GM23248 (cell line): Measurements from ENCODE around the gene HSD11B1L. TPM values are rescaled to one million over a fixed set of nuclear protein-coding genes. Genes with fewer than 3 reads are reported as not detected.

Experiments used
- DNase-seq: peaks from one replicate; pipeline ENCODE4 v3.0.0-alpha.2; 2015
- H2AFZ ChIP-seq: fragments of 200-600 bp; sonication (generic); 2 replicates; pipeline ENCODE4 v1.6.1; 2016; ENCODE audit warnings: antibody characterized with exemption
- H3F3A ChIP-seq: fragments of 200-600 bp; sonication (generic); 2 replicates; pipeline ENCODE4 v1.6.1; 2016; ENCODE audit warnings: mild to moderate bottlenecking, antibody characterized with exemption, mixed run types; ENCODE audit not compliant: insufficient read depth
- H3K27ac ChIP-seq: fragments of 200-600 bp; sonication (generic); 2 replicates; pipeline ENCODE4 v1.5.1; 2016; ENCODE audit warnings: mild to moderate bottlenecking
- H3K27me3 ChIP-seq: fragments of 200-600 bp; sonication (generic); replicated peaks from 2 replicates; pipeline ENCODE4 v1.6.1; 2016; ENCODE audit warnings: mild to moderate bottlenecking; ENCODE audit not compliant: insufficient read depth
- H3K36me3 ChIP-seq: fragments of 200-600 bp; sonication (generic); 2 replicates; pipeline ENCODE4 v1.6.1; 2016; ENCODE audit warnings: low read depth, mild to moderate bottlenecking
- H3K4me1 ChIP-seq: fragments of 200-600 bp; sonication (generic); 2 replicates; pipeline ENCODE4 v1.6.1; 2016; ENCODE audit warnings: mild to moderate bottlenecking; ENCODE audit not compliant: insufficient read depth
- H3K4me2 ChIP-seq: fragments of 200-600 bp; sonication (generic); one replicate; pipeline ENCODE4 v1.6.1; 2016; ENCODE audit warnings: mild to moderate bottlenecking; ENCODE audit not compliant: unreplicated experiment
- H3K4me3 ChIP-seq: fragments of 200-600 bp; sonication (generic); 2 replicates; pipeline ENCODE4 v1.5.1; 2016; ENCODE audit warnings: mild to moderate bottlenecking
- H3K79me2 ChIP-seq: fragments of 200-600 bp; sonication (generic); 2 replicates; pipeline ENCODE4 v1.6.1; 2016; ENCODE audit warnings: mild to moderate bottlenecking; ENCODE audit not compliant: insufficient read depth
- H3K9ac ChIP-seq: fragments of 200-600 bp; sonication (generic); 2 replicates; pipeline ENCODE4 v1.6.1; 2016; ENCODE audit warnings: mild to moderate bottlenecking
- H3K9me2 ChIP-seq: fragments of 200-600 bp; sonication (generic); 2 replicates; pipeline ENCODE4 v1.6.1; 2016; ENCODE audit warnings: mixed run types, mild to moderate bottlenecking, moderate library complexity; ENCODE audit not compliant: insufficient read depth
- H3K9me3 ChIP-seq: fragments of 200-600 bp; sonication (generic); one replicate; pipeline ENCODE4 v1.6.1; 2017; ENCODE audit warnings: low read depth
- H4K20me1 ChIP-seq: fragments of 200-600 bp; sonication (generic); 2 replicates; pipeline ENCODE4 v1.6.0; 2016; ENCODE audit not compliant: insufficient read depth
- EZH2 ChIP-seq: fragments of 200-600 bp; sonication (generic); IDR thresholded peaks from 2 replicates; pipeline ENCODE4 v1.6.1; 2018; ENCODE audit warnings: antibody characterized with exemption, mild to moderate bottlenecking; ENCODE audit not compliant: insufficient read depth, poor library complexity, severe bottlenecking
- EZH2phosphoT487 ChIP-seq: fragments of 200-600 bp; sonication (generic); IDR thresholded peaks from 2 replicates; pipeline ENCODE4 v1.6.1; 2018; ENCODE audit warnings: antibody characterized with exemption, moderate library complexity, mild to moderate bottlenecking, low read depth; ENCODE audit not compliant: insufficient read depth
- WGBS, 2 experiments: methylation state at CpG; one replicate each; pipeline ENCODE4 v1.1.6; 2015 to 2017; ENCODE audit warnings: low lambda C conversion rate in 2 of 2, low coverage in 1 of 2; ENCODE audit errors: missing lambda C conversion rate in 2 of 2; 5-methylcytosine and 5-hydroxymethylcytosine counted together
- in situ Hi-C: fragments of 300-500 bp; cut with MboI; formaldehyde crosslinking; loops from 2 replicates; pipeline ENCODE4 v1.15.0; 2020
- polyA plus RNA-seq: library from polyadenylated mRNA; unstranded; fragments of >200 nt; fragmentation: Nextera tagmentation; extraction: Ambion mirVana; gene quantifications from 2 replicates; pipeline ENCODE4 v1.2.1, GENCODE V29; 2016
- total RNA-seq: library from RNA; depleted of rRNA; stranded (reverse); fragments of >200 nt; shearing (Covaris generic); gene quantifications from 2 replicates; pipeline ENCODE4 v1.2.3, GENCODE V29; 2014

The HSD11B1L gene
- total and polyA plus RNA-seq, 2 experiments from 2014 or later: 10.9 to 30.7 TPM

GRCh38 chr19:5648464-5648863, 32.4 kb upstream of the HSD11B1L start:
- Histone ChIP-seq H3K4me2 (no peak overlapping the region), H3K9me2 (no peaks in the 10 kb centered on the region), H3K79me2 (peaks cover 88% of the 10 kb centered on the region), H3K36me3 (peaks cover 68% of the 10 kb centered on the region), H2AFZ (no peak overlapping the region), H3K4me3 (no peak overlapping the region), H3K9me3 (no peaks in the 10 kb centered on the region), H3K27me3 (no peaks in the 10 kb centered on the region), H3K27ac (no peak overlapping the region), H3K9ac (no peak overlapping the region), H3K4me1 (0 out of 2 replicates have a peak, but pooled peaks cover 5% of the 10 kb centered on the region), H4K20me1 (peaks cover 8% of the 10 kb centered on the region), H3F3A (no peaks in the 10 kb centered on the region)
- in situ Hi-C loops: no loop called here
- WGBS, 2 experiments: 97% methylated on average over 11 of the region's 11 CpGs
- no peak for DNase-seq
- TF ChIP-seq EZH2 (no peak), EZH2phosphoT487 (no peak)

GRCh38 chr19:5651361-5651760, 29.5 kb upstream of the HSD11B1L start:
- Histone ChIP-seq H3K9me3 (no peaks in the 10 kb centered on the region), H3K4me2 (no peak overlapping the region), H3K27ac (no peak overlapping the region), H3K4me3 (no peak overlapping the region), H3K36me3 (peaks cover 73% of the 10 kb centered on the region), H3F3A (0 out of 2 replicates have a peak, but pooled peaks cover 5% of the 10 kb centered on the region), H3K27me3 (no peaks in the 10 kb centered on the region), H2AFZ (no peak overlapping the region), H3K4me1 (no peaks in the 10 kb centered on the region), H3K79me2 (peaks cover 65% of the 10 kb centered on the region), H3K9ac (no peak overlapping the region), H3K9me2 (no peaks in the 10 kb centered on the region), H4K20me1 (no peaks in the 10 kb centered on the region; the same call in 1 of the 2 replicates)
- no peak for DNase-seq
- no peak for TF ChIP-seq EZH2phosphoT487
- no peak for TF ChIP-seq EZH2
- 93 to 95% methylated on average over 5 of the region's 5 CpGs for WGBS, 2 experiments
- in situ Hi-C loops: no loop called here

- Histone ChIP-seq H3K36me3 (peaks cover 74% of the 10 kb centered on the region), H3K9ac (no peak overlapping the region), H3K27me3 (no peaks in the 10 kb centered on the region), H3K4me2 (no peak overlapping the region), H4K20me1 (no peaks in the 10 kb centered on the region; the same call in 1 of the 2 replicates), H3K4me1 (no peaks in the 10 kb centered on the region), H3K9me2 (no peaks in the 10 kb centered on the region), H3K4me3 (no peak overlapping the region), H2AFZ (no peak overlapping the region), H3K27ac (no peak overlapping the region), H3K79me2 (peaks cover 60% of the 10 kb centered on the region), H3F3A (0 out of 2 replicates have a peak, but pooled peaks cover 5% of the 10 kb centered on the region), H3K9me3 (no peaks in the 10 kb centered on the region)
- in situ Hi-C loops: no loop called here
- 81 to 85% methylated on average over 10 of the region's 10 CpGs for WGBS, 2 experiments
- no peak for DNase-seq
- no peak for TF ChIP-seq EZH2phosphoT487
- TF ChIP-seq EZH2: no peak
These were observed 28.6 kb upstream of the HSD11B1L start for GRCh38 chr19:5652261-5652660.

DNA sequence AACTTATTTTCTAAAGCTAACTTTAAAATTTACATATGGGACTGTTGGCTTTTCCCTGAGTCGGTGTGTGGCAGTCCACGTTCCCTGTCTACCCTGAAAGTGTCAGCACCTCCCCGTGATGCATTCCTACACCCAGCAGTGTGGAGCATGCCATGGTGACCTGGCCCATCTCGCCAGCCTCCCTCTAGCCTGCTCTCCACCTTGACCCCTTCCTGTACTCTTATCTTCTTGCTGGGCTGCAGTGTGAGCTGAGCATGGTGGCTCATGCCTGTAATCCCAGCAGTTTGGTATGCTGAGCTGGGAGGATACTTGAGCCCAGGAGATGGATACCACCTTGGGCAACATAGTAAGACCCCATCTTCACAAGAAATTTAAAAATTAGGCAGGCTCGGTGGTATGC, 25.9 kb upstream of the HSD11B1L start:
- no peak for DNase-seq
- Histone ChIP-seq H3K9ac (no peak overlapping the region), H3K4me1 (no peaks in the 10 kb centered on the region), H3K79me2 (peaks cover 56% of the 10 kb centered on the region), H3K4me3 (no peak overlapping the region), H3K4me2 (no peak overlapping the region), H3K9me2 (no peaks in the 10 kb centered on the region), H3K27me3 (no peaks in the 10 kb centered on the region), H4K20me1 (no peaks in the 10 kb centered on the region), H3K9me3 (no peaks in the 10 kb centered on the region), H3F3A (0 out of 2 replicates have a peak, but pooled peaks cover 5% of the 10 kb centered on the region), H2AFZ (no peak overlapping the region), H3K27ac (no peak overlapping the region), H3K36me3 (peaks cover 73% of the 10 kb centered on the region)
- in situ Hi-C loops: no loop called here
- 98% methylated on average over 5 of the region's 5 CpGs for WGBS, 2 experiments
- TF ChIP-seq EZH2 (no peak), EZH2phosphoT487 (no peak)

GRCh38 chr19:5655412-5655811, 25.4 kb upstream of the HSD11B1L start:
- H3F3A ChIP-seq: 0 out of 2 replicates have a peak, but pooled peaks cover 5% of the 10 kb centered on the region
- H3K4me1 ChIP-seq: no peaks in the 10 kb centered on the region
- H3K79me2 ChIP-seq: peaks cover 51% of the 10 kb centered on the region
- H3K9ac ChIP-seq: no peak overlapping the region
- H3K36me3 ChIP-seq: peaks cover 72% of the 10 kb centered on the region
- in situ Hi-C loops: no loop called here
- H3K9me3 ChIP-seq: no peaks in the 10 kb centered on the region
- no peak for TF ChIP-seq EZH2
- no peak for TF ChIP-seq EZH2phosphoT487
- H3K27ac ChIP-seq: no peak overlapping the region
- H2AFZ ChIP-seq: no peak overlapping the region
- H3K4me2 ChIP-seq: no peak overlapping the region
- no peaks in the 10 kb centered on the region for H3K9me2 ChIP-seq
- no peaks in the 10 kb centered on the region for H3K27me3 ChIP-seq
- H4K20me1 ChIP-seq: no peaks in the 10 kb centered on the region
- no peak for DNase-seq
- 69 to 72% methylated on average over 5 of the region's 5 CpGs for WGBS, 2 experiments
- no peak overlapping the region for H3K4me3 ChIP-seq
